Nephron progenitor cell (in vitro differentiated cells): ENCODE data around the gene DNAJB13.
"Not testable (repeated sequence)": the region's sequence is repeated elsewhere in the genome, so short reads cannot be mapped to it uniquely, and the experiment has no call there.

Source experiments
- DNase-seq: peaks from one replicate; pipeline ENCODE4 v3.0.0; 2021
- H3K27ac Mint-ChIP-seq: 2 replicates; pipeline ENCODE4 v1.8.0; 2021; ENCODE audit warnings: mild to moderate bottlenecking, moderate library complexity, mixed read lengths
- H3K27me3 Mint-ChIP-seq: 2 replicates; pipeline ENCODE4 v1.8.0; 2021; ENCODE audit warnings: mild to moderate bottlenecking, low read depth, mixed read lengths; ENCODE audit not compliant: poor library complexity
- H3K36me3 Mint-ChIP-seq: 2 replicates; pipeline ENCODE4 v1.8.0; 2021; ENCODE audit warnings: low read depth, mixed read lengths
- H3K4me1 Mint-ChIP-seq: 2 replicates; pipeline ENCODE4 v1.8.0; 2021; ENCODE audit warnings: mixed read lengths
- H3K4me3 Mint-ChIP-seq: 2 replicates; pipeline ENCODE4 v1.8.0; 2021; ENCODE audit warnings: mild to moderate bottlenecking, moderate library complexity, mixed read lengths
- H3K9me3 Mint-ChIP-seq: 2 replicates; pipeline ENCODE4 v1.8.0; 2021; ENCODE audit warnings: mild to moderate bottlenecking, moderate library complexity, mixed read lengths
- TF ChIP-seq, protein P1 (sequence below): fragments of 200-600 bp; sonication (generic); IDR thresholded peaks from 2 replicates; pipeline ENCODE4 v1.5.0; 2021; ENCODE audit warnings: antibody characterized with exemption

Gene DNAJB13

DNA sequence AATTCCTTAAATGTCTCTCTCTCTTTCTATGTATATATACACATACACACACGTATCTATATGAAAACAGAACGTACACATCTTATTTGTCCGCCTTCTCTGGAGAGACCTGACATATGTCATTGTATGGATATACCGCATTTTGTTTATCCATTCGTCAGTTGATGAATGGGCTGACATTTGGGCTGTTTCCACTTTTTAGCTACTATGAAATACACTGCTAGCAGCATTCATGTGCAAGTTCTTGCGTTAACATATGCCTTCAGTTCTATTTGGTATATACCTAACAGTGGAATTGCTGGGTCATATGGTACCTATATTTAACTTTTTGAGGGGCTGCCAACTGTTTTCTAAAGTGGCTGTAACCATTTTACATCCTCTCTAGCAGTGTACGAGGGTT lies 18.0 kb upstream of the DNAJB13 start:
- no peak for DNase-seq
- H3K36me3 Mint-ChIP-seq: peaks cover 55% of the 10 kb centered on the region
- TF ChIP-seq, protein P1, sequence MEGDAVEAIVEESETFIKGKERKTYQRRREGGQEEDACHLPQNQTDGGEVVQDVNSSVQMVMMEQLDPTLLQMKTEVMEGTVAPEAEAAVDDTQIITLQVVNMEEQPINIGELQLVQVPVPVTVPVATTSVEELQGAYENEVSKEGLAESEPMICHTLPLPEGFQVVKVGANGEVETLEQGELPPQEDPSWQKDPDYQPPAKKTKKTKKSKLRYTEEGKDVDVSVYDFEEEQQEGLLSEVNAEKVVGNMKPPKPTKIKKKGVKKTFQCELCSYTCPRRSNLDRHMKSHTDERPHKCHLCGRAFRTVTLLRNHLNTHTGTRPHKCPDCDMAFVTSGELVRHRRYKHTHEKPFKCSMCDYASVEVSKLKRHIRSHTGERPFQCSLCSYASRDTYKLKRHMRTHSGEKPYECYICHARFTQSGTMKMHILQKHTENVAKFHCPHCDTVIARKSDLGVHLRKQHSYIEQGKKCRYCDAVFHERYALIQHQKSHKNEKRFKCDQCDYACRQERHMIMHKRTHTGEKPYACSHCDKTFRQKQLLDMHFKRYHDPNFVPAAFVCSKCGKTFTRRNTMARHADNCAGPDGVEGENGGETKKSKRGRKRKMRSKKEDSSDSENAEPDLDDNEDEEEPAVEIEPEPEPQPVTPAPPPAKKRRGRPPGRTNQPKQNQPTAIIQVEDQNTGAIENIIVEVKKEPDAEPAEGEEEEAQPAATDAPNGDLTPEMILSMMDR: no peak
- peaks cover 12% of the 10 kb centered on the region for H3K9me3 Mint-ChIP-seq
- no peaks in the 10 kb centered on the region for H3K27me3 Mint-ChIP-seq
- H3K4me3 Mint-ChIP-seq: no peak overlapping the region
- no peak overlapping the region for H3K27ac Mint-ChIP-seq
- no peaks in the 10 kb centered on the region for H3K4me1 Mint-ChIP-seq

DNA sequence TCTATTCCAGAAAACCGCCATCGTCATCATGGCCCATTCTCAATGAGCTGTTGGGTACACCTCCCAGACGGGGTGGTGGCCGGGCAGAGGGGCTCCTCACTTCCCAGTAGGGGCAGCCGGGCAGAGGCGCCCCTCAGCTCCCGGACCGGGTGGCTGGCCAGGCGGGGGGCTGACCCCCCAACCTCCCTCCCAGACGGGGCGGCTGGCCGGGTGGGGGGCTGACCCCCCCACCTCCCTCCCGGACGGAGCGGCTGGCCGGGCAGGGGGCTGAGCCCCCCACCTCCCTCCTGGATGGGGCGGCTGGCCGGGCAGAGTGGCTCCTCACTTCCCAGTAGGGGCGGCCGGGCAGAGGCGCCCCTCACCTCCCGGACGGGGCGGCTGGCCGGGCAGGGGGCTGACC lies 14.8 kb upstream of the DNAJB13 start:
- Mint-ChIP-seq H3K9me3 (peaks cover 40% of the 10 kb centered on the region), H3K36me3 (peaks cover 51% of the 10 kb centered on the region)
- H3K27me3 Mint-ChIP-seq, DNase-seq, H3K4me1 Mint-ChIP-seq, H3K4me3 Mint-ChIP-seq, H3K27ac Mint-ChIP-seq: not testable (repeated sequence)

DNA sequence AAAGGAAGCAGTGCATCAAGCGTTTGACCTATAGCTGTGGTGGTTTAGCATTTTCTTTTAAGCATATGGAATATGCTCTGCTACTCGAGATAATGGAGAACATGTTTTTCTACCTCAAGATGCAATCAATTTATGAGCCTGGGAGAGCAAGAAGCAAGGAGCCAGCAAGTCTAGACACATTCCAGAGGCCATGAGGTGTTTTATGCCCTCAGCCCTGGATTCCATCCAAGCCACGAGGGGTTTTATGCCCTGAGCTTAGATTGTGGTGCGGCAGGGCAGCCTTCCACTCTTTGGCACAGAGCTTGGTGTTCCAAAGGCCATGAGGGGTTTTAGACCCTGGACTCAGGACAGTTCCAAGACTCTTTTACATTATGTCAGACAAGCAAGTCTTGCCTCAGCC lies 11.7 kb upstream of the DNAJB13 start:
- Mint-ChIP-seq H3K36me3 (peaks cover 45% of the 10 kb centered on the region), H3K4me3 (no peak overlapping the region), H3K9me3 (peaks cover 57% of the 10 kb centered on the region), H3K27me3 (peaks cover 4% of the 10 kb centered on the region), H3K27ac (no peak overlapping the region), H3K4me1 (no peaks in the 10 kb centered on the region)
- TF ChIP-seq, protein P1: no peak
- no peak for DNase-seq

DNA sequence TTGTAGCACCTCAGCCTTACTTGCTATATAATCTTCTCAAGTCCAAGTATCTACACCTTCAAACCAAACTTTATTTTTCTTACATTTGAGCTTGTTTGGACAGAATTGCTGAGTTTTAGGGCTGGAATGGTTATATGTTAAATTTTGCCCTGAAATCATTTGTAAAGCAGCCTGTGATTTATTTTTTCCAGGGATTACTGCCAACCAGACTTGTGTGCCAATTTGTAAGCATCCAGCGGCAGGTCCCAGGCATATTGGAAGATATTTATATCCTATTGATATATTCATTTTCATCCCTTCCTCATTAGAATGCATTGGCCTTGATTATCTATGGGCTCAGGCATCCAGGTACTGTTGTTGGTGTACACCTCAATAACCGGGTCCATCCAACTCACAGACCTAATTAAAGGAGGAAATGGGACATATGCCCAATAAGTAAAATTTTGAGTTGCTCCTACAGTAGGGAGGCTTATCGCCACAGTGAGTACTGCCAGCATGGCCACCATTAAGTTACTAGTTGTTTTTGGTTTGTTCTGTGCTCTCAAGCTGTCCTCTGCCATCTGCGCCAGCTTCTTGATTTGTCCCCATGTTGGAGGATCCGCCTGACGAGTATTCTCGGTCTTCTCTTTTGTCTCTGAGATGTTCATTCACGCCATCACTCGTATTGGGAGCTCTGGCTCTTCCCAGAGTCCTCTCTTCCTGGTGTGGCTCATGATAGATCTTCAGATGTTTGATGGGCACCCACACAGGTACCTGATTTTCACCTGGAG lies 9.8 kb upstream of the DNAJB13 start:
- H3K27ac Mint-ChIP-seq: no peak overlapping the region
- H3K36me3 Mint-ChIP-seq: peaks cover 37% of the 10 kb centered on the region
- no peak for DNase-seq
- peaks cover 4% of the 10 kb centered on the region for H3K27me3 Mint-ChIP-seq
- H3K4me1 Mint-ChIP-seq: no peaks in the 10 kb centered on the region
- peaks cover 60% of the 10 kb centered on the region for H3K9me3 Mint-ChIP-seq
- no peak overlapping the region for H3K4me3 Mint-ChIP-seq
- TF ChIP-seq, protein P1: no peak

DNA sequence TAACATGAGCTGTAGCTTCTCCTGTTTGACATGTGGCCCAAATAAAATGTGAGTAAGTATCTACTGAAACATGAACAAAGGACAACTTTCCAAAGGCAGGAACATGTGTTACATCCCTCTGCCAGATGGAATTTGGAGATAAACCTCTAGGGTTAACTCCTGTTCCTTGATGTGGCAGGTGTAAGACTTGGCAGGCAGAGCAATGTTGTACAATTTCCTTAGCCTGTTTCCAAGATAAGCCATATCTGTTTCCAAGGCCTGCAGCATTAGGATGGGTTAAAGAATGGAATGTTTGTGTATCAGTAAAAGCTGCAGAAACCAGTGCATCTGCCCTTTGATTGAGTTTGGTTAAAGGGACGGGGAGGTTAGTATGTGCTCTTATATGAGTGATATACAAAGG lies 8.8 kb upstream of the DNAJB13 start:
- H3K27me3 Mint-ChIP-seq: peaks cover 4% of the 10 kb centered on the region
- H3K4me3 Mint-ChIP-seq: no peak overlapping the region
- TF ChIP-seq, protein P1: no peak
- H3K36me3 Mint-ChIP-seq: peaks cover 46% of the 10 kb centered on the region
- H3K9me3 Mint-ChIP-seq: peaks cover 62% of the 10 kb centered on the region
- H3K27ac Mint-ChIP-seq: no peak overlapping the region
- H3K4me1 Mint-ChIP-seq: no peaks in the 10 kb centered on the region
- no peak for DNase-seq

DNA sequence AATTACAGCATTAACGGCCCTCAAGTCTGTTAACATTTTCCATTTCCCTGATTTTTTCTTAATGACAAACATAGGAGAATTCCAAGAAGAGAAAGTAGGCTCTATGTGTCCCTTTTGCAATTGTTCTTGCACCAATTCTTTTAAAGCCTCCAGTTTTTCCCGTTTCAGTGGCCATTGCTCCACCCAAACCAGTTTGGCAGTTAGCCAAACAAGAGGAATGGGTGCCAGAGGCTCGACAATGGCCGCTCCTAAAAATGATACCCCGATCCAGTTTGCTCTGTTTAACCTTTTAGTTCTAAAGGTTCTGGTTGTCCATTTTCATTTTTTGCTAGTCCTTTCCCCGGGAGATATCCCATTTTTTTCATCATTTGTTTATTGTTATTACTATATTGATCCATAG lies 6.7 kb upstream of the DNAJB13 start:
- no peak overlapping the region for H3K27ac Mint-ChIP-seq
- DNase-seq: no peak
- peaks cover 48% of the 10 kb centered on the region for H3K9me3 Mint-ChIP-seq
- H3K36me3 Mint-ChIP-seq: peaks cover 44% of the 10 kb centered on the region
- TF ChIP-seq, protein P1: no peak
- H3K4me3 Mint-ChIP-seq: no peak overlapping the region
- H3K4me1 Mint-ChIP-seq: peaks cover under 1% of the 10 kb centered on the region
- H3K27me3 Mint-ChIP-seq: peaks cover 4% of the 10 kb centered on the region
